GM19240 (cell line): ENCODE results near the gene SCFD2.
"Not testable (repeated sequence)": the region's sequence is repeated elsewhere in the genome, so short reads cannot be mapped to it uniquely, and the experiment has no call there.

Experiments
- DNase-seq: peaks from one replicate; pipeline ENCODE4 v3.0.0; 2011; ENCODE audit warnings: low spot score; ENCODE audit not compliant: insufficient read length

The SCFD2 gene

GRCh38 chr4:53191997-53192396 is 173.9 kb downstream of the SCFD2 start:
- DNase-seq = no peak

DNA sequence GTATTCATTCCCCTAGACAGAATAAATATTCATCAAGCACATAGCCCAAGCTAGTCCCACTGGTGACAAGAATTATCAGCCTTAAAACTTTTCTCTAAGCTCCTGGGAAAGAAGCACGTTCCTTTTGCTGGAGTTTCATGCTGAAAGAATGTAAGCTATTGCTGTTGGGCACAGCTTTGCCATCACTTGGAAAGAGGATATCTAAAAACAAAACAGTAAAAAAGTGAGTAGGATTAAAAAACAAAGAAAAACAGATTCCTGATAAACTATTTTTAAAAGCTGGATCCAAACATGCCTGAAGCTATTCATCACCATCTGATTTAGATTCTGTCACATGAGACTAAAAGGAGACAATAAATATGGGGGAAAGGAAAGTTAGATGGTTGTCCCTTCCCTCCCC is 176.8 kb downstream of the SCFD2 start:
- no peak for DNase-seq

DNA sequence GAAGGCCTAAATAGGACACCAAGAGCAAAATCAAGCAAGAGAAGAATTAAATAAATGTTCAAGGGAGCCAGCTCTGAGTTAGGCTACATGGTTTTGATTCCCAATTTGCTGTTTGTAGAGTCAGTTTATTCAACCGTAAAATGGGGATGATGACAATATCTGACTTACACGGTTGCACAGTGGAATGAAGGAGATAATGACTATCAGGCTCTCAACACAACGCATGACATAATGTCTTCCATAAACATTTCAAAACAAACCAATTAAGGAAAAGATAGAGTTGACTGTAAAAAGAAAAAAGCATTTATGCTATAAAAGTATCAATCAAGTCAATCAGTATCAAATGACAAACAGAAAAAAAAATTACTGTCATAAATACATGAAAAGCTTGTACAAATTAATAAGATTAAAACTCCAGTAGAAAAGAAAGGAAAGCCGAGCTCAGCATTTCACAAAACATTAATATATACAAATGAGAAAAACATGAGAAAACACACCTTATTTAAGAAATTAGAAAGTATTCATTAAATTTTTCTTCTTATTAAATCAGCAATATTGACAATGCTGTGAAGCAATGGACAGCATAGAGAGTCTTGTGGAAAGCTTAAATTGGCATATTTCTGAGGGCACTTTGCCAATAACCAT is 179.0 kb downstream of the SCFD2 start:
- DNase-seq = no peak

- no peak for DNase-seq
These were observed 179.8 kb downstream of the SCFD2 start for GRCh38 chr4:53185869-53186585.

GRCh38 chr4:53183754-53184153 is 182.1 kb downstream of the SCFD2 start:
- no peak for DNase-seq

- not testable (repeated sequence) for DNase-seq
These were observed 188.1 kb downstream of the SCFD2 start for GRCh38 chr4:53177751-53178150.

- no peak for DNase-seq
These were observed 190.2 kb downstream of the SCFD2 start for GRCh38 chr4:53175640-53176039.

DNA sequence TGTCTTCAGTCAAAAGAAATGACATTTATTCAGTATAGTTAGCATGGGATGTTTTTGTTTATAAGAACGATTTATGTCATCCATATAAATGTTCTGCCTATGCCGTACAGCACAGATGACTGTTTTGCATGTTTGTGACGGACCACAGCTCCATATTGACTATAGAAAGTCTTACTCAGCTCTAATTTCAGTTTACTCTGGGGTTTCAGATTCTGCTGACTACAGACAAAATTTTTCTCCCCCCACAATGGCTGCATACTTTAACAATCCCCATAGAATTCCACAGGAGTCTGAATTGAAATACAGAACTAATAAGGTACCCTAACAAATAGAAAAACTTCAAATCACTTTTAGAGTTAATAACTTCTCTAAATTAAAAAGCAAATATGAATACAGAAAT is 191.0 kb downstream of the SCFD2 start:
- no peak for DNase-seq

- no peak for DNase-seq
These were observed 192.3 kb downstream of the SCFD2 start for GRCh38 chr4:53173576-53173975.

DNA sequence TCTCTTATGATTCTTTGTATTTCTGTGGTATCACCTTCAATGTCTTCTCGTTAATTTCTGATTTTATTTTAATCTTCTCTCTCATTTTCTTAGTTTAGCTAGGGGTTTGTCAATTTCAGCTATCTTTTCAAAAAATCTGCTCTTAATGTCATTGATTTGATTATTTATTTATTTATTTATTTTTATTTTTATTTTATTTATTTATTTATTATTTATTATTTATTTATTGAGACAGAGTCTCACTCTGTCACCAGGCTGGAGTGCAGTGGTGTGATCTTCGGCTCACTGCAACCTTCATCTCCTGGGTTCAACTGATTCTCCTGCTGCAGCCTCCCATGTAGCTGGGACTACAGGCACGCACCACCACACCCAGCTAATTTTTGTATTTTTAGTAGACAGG is 194.1 kb downstream of the SCFD2 start:
- DNase-seq = no peak

GRCh38 chr4:53169695-53170617 is 195.9 kb downstream of the SCFD2 start:
- no peak for DNase-seq

DNA sequence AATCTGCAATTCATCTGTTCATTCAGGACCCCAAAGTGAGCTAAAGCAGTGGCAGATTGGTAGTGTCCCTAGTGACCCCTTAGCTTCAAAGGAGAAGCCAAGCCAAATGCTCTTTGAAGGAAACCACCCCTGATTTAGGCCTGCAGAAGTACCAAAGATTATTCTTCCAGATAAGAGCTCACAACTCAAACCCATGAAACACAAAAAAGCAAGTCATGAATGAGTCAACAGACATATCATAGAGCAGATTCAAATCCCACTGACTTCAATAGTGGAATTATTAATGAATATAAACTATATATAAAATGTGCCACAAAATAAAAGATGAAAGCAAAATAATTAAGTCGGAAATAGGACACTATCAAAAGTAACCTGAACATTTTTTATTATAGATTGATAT is 197.6 kb downstream of the SCFD2 start:
- no peak for DNase-seq

DNA sequence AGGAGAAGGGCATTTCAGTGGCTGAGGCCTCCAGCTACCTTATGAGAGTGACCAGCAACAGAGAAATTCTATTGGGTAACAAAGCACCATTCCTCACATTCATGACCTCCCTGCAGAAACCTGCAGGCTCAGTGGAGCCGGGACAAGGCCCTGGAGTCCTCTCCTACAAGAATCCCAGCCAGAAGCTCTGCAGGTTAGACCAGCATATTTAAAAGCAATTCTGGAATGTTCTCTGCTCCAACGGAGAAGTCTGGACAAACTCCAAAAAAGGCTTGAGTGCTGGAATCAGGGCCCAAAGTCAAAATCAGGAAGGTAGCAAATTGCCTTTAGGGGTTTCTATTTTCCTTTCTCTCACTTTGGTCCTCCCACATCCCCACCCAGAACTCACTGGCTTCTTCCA is 202.9 kb downstream of the SCFD2 start:
- DNase-seq = no peak

- DNase-seq = no peak
These were observed 204.0 kb downstream of the SCFD2 start for GRCh38 chr4:53161787-53162433.

DNA sequence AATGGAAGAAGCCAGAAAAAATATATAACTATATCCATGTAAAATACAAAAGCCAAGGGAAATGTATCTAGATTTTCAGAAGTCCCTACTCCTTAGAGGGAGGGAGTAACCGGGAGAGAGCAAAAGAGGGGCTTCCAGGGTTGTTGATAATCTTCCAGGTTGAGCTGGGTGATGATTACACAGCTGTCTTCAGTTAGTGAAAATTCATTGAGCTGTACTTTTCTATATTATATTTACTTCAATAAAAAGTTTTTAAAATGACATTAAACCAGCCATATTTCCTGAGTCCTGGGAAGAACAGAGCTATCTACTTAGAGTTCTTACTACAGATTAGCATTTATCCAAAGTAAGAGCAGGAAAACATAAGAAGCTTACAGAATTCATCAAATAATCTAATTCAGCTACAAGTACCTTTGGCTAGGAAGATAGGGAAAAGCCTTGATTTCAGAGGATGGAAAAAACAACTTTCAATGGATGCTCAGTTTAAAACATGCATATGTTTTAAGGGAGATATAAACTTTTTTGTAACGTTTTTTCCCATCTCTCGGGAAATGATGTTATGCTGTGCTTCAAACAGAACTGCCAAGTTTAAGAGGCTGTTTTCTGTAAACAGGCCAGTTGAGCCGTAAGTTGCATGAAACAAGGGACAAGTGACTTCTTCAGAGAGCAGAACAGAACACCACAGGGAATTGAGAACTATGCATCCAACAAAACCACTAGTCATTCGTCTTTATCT is 204.6 kb downstream of the SCFD2 start:
- no peak for DNase-seq

DNA sequence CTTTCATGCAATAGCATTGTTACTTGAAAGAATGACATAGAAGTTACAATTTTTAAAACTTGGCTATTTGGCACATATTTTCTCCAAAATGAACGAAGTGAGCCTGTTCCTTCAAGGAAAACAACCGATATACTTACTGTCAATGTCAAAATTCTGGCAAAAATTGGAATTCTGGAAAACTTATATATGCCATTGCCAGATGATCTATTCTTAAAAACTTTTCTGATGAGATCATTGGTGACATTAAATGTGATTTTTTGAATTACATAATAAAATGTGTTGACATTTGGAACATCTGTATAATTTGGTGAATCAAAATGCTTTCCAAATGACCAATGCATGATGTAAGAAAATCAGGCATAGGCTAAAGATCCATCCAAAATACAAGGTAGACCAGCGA is 209.0 kb downstream of the SCFD2 start:
- DNase-seq = no peak

DNA sequence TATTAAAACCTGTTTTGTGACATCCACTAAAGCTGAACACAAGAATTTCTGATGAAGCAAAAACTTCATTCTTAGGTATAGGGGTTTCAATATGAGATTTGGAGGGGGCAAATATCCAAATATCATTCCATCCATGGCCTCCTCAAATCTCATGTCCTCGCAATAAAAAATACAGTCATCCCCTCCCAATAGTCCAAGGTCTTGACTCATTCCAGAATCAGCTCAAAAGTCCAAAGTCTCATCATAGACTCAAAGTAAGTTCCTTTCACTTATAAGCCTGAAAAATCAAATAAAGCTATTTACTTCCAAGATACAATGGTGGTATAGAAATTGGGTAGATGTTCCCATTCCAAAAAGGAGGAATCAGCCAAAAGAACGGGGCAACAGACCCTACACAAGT is 213.4 kb downstream of the SCFD2 start:
- DNase-seq = no peak

DNA sequence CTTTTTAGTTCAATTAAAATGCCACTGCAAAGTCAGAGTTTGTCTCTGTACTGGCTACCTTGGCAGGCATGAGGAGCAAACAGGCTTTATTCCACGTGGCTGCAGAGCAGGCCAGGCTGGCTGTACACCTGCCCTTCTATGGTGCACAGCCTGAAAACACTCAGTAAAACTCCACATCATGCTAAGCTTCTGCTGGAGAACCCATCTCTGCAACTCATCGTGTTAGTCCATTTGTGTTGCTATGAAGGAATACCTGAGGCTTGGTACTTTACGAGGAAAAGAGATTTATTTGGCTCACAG is 214.4 kb downstream of the SCFD2 start:
- DNase-seq = no peak

GRCh38 chr4:53150631-53151488 is 215.0 kb downstream of the SCFD2 start:
- DNase-seq = no peak

- no peak for DNase-seq
These were observed 218.2 kb downstream of the SCFD2 start for GRCh38 chr4:53147711-53148110.
